ENCODE measurements around the gene ZNF622.

DNA sequence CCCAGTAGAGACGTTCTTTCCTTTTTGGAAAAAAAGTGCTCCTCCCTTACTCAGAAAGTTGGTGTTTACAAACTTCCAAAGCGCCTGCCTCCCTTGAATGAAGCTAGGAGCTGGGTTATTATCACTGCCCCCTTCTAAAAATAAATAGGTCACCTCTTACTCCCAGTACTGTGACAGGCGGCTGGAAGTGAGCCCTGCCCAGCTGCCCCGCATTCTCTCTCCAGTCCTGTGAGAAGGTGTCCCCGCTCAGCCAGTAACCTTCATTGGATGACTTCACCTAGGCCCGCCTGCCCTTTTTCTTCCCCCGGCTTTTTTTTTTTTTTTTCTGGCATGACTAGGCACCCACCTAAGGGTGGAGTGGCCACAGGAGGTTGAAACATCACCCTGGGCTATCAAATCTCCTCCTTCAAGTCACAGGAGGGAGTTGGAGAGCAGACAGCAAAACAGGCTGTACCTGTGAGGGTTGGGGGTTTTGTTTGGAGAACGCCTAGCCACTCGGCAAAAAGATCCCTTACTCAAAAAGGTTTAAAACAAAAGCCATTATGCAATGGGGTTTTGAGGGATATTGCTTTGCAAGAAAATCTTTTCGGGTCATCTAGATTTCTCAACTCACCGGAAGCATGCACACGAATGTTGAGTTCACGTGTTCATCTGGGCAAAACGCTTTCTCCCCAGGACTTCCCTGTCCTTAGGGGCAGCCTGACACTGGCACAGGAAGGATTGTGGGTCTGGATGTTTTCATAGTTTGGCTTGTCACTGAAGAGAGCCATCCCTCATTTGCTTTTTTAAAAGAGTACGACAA is 43.3 kb upstream of the ZNF622 start:
- TF ChIP-seq, protein P1, sequence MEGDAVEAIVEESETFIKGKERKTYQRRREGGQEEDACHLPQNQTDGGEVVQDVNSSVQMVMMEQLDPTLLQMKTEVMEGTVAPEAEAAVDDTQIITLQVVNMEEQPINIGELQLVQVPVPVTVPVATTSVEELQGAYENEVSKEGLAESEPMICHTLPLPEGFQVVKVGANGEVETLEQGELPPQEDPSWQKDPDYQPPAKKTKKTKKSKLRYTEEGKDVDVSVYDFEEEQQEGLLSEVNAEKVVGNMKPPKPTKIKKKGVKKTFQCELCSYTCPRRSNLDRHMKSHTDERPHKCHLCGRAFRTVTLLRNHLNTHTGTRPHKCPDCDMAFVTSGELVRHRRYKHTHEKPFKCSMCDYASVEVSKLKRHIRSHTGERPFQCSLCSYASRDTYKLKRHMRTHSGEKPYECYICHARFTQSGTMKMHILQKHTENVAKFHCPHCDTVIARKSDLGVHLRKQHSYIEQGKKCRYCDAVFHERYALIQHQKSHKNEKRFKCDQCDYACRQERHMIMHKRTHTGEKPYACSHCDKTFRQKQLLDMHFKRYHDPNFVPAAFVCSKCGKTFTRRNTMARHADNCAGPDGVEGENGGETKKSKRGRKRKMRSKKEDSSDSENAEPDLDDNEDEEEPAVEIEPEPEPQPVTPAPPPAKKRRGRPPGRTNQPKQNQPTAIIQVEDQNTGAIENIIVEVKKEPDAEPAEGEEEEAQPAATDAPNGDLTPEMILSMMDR (conservative IDR thresholded peaks at IDR 0.05) = no peak
- TF ChIP-seq EZH2 (IDR thresholded peaks at IDR 0.05; ENCODE audit: low read depth) = no peak

All from PC-9 (cell line).